ENCODE data around the gene IFFO2.

IFFO2 gene

DNA sequence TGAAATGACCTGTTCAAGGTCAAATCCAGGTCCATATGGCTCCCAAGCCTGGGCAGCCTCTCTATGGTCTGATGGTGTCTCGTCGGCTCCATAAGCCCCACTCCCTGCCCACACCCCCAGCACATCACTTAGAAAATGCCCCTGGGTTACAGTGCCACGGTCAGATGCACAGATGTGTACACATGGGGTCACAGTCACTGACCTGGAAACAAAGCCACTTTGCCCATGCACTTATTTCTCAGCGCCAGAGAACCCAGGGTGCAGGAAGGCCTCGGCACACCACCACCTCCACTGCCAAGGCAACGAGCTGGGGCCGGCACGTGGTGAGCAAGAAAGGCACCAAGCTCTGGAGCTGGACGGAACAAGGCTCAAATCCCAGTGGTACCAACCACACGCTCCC is 24.7 kb downstream of the IFFO2 start:
- Histone ChIP-seq H3K4me3 (no peak overlapping the region), H3K27ac (no peak overlapping the region)
- no peak for DNase-seq (ENCODE audit: low spot score)
- TF ChIP-seq, protein P1, sequence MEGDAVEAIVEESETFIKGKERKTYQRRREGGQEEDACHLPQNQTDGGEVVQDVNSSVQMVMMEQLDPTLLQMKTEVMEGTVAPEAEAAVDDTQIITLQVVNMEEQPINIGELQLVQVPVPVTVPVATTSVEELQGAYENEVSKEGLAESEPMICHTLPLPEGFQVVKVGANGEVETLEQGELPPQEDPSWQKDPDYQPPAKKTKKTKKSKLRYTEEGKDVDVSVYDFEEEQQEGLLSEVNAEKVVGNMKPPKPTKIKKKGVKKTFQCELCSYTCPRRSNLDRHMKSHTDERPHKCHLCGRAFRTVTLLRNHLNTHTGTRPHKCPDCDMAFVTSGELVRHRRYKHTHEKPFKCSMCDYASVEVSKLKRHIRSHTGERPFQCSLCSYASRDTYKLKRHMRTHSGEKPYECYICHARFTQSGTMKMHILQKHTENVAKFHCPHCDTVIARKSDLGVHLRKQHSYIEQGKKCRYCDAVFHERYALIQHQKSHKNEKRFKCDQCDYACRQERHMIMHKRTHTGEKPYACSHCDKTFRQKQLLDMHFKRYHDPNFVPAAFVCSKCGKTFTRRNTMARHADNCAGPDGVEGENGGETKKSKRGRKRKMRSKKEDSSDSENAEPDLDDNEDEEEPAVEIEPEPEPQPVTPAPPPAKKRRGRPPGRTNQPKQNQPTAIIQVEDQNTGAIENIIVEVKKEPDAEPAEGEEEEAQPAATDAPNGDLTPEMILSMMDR (IDR thresholded peaks at IDR 0.05), result no peak

GRCh38 chr1:18929686-18930085 is 26.8 kb downstream of the IFFO2 start:
- Histone ChIP-seq H3K4me3 (no peak overlapping the region), H3K27ac (peak overlapping the region in 1 of 2 donors; percentile 55)
- TF ChIP-seq, protein P1 (IDR thresholded peaks at IDR 0.05), result no peak
- DNase-seq (ENCODE audit: low spot score), result no peak

GRCh38 chr1:18928985-18929384 is 27.5 kb downstream of the IFFO2 start:
- Histone ChIP-seq H3K27ac (peak overlapping the region in 1 of 2 donors; percentile 94), H3K4me3 (no peak overlapping the region)
- DNase-seq (ENCODE audit: low spot score), result no peak
- TF ChIP-seq, protein P1 (IDR thresholded peaks at IDR 0.05), result no peak

DNA sequence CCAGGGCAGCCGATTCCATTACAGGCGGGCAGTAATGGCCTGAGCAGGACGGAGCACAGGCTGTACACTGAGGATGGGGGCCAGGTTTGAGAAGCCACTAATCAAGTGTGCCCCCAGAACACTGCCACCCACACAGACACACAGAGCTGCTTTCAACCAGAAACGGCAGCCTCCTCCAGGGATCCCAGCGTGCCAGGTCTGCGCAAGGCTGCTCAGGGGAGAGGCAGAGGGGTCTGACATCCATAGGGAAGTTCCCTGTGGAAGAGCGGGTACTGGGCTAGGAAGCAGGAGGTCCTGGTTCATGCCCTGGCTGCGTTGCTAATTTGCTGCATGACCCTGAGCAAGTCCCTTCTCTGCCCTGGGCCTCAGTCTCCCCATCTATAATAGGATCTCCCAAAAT is 28.1 kb downstream of the IFFO2 start:
- H3K27ac ChIP-seq, result peak overlapping the region in 1 of 2 donors; percentile 94
- DNase-seq (ENCODE audit: low spot score), result no peak
- TF ChIP-seq, protein P1 (IDR thresholded peaks at IDR 0.05), result no peak
- H3K4me3 ChIP-seq, result no peak overlapping the region

DNA sequence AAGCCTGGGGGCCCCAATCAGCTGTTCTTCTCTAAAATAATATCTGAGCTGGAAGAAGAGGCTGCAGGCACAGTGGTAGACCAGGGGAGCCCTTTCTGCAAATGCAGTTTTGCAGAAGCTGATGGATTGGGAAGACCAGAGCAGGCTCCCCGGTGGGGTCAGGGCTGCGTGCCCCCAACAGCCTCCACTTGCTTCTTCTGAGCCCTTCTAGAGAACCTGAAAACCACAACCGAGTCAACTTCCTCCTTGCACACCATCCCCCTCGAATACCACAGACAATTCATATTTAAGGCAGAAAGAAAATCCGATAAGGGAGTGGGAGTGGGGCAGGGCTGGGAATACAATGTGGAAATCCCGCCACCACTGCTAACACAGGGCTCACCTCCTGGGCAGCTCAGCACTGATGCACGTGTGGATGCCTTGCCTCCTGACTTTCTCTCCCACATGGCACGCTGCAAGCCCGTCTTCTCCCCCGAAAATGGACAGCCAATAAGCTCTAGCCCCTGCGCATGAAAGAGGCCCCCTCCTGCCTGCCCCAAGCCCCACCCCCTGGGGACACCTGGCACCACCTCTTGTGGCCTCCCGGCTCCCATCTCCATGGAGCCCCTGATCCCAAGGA is 28.7 kb downstream of the IFFO2 start:
- no peak for DNase-seq (ENCODE audit: low spot score)
- H3K4me3 ChIP-seq, result peak overlapping the region; percentile 37
- H3K27ac ChIP-seq, result peak overlapping the region; percentile 80 to 94
- TF ChIP-seq, protein P1 (IDR thresholded peaks at IDR 0.05), result no peak

DNA sequence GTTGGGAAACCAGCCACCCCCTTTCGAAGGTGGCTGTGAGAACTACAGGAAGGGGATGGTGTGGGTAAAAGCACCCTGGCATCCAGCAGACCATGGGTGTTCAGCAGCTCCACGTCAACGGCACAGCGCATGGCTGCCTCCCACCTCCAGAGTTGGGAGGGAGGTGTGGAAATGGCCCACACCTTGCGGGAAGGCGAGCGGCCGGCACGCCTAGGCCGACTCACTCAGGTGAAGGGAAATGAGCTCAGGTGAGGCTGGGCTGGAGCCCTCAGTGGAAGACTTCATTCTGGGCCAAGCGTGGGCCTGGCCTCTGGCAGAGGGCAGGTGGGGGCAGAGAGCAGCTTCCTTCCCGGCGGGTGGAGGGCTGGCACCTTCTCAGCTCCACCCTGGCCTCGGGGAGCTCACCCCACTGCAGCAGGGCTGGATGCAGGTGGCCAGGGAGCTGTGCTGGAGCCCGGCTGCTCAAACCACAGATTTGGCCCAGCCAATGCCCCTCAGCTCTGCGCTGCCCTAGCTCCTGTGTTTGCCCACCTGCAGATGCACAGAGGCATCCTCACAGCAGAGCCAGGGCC is 29.3 kb downstream of the IFFO2 start:
- peak overlapping the region; percentile 37 for H3K4me3 ChIP-seq
- DNase-seq (ENCODE audit: low spot score), result no peak
- TF ChIP-seq, protein P1 (IDR thresholded peaks at IDR 0.05), result no peak
- peak overlapping the region; percentile 80 to 94 for H3K27ac ChIP-seq
